Prostate gland (tissue), 2 donors: Measurements from ENCODE around the gene FRMD1.

ENCODE experiments used
- CTCF ChIP-seq, 4 experiments: fragments of 200-600 bp in 2 of 4; fragments of 450-650 bp in 2 of 4; sonication (generic) in 2 of 4; IDR thresholded peaks; 1 replicate in 3 of 4; 2 replicates in 1 of 4; pipeline ENCODE4 v1.5.1; 2016 to 2019; ENCODE audit warnings: antibody characterized with exemption in 4 of 4, mild to moderate bottlenecking in 2 of 4, moderate library complexity in 2 of 4
- POLR2A ChIP-seq: fragments of 450-650 bp; IDR thresholded peaks from one replicate; pipeline ENCODE4 v1.6.1; 2016; ENCODE audit warnings: antibody characterized with exemption, mild to moderate bottlenecking
- POLR2AphosphoS5 ChIP-seq: sonication (generic); formaldehyde crosslinking; IDR thresholded peaks from one replicate; pipeline ENCODE4 v1.6.1; 2017; ENCODE audit warnings: antibody characterized with exemption

- TF ChIP-seq CTCF (IDR thresholded peaks at IDR 0.05) (no peak), POLR2A (no peak), POLR2AphosphoS5 (no peak)
These were observed 29.7 kb downstream of the FRMD1 start for GRCh38 chr6:168049277-168049676.
